Measurements from ENCODE around the gene SLC22A3. TPM values are rescaled to one million over a fixed set of nuclear protein-coding genes. Genes with fewer than 3 reads are reported as not detected.

Gene SLC22A3
- total and polyA plus RNA-seq, 8 donors, result 2.0 to 29.3 (median 7.2) TPM

DNA sequence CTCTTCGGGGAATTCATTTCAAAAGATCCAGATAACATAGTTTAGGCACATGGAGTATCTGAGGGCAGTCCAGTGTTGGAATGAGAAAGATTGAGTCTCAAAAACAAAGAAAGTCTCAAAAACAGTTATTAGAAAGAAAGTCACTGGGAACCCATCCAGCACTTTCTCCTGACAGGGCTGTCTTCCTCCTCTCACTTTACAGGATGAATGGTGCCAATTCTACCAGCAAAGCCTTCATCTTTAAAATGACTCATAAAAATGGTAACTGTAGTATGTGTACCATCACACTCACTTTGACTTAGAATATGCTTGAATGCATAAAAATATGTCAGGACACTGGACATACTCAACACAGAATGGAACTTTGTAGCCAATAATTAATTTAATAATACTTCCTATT lies 71.3 kb downstream of the SLC22A3 start:
- no peak for TF ChIP-seq EP300 (IDR thresholded peaks at IDR 0.05)
- TF ChIP-seq, protein P1, sequence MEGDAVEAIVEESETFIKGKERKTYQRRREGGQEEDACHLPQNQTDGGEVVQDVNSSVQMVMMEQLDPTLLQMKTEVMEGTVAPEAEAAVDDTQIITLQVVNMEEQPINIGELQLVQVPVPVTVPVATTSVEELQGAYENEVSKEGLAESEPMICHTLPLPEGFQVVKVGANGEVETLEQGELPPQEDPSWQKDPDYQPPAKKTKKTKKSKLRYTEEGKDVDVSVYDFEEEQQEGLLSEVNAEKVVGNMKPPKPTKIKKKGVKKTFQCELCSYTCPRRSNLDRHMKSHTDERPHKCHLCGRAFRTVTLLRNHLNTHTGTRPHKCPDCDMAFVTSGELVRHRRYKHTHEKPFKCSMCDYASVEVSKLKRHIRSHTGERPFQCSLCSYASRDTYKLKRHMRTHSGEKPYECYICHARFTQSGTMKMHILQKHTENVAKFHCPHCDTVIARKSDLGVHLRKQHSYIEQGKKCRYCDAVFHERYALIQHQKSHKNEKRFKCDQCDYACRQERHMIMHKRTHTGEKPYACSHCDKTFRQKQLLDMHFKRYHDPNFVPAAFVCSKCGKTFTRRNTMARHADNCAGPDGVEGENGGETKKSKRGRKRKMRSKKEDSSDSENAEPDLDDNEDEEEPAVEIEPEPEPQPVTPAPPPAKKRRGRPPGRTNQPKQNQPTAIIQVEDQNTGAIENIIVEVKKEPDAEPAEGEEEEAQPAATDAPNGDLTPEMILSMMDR (IDR thresholded peaks at IDR 0.05), result no peak
- no peak for TF ChIP-seq POLR2AphosphoS5 (IDR thresholded peaks at IDR 0.05)
- no peak for TF ChIP-seq POLR2A (IDR thresholded peaks at IDR 0.05)
- WGBS, 5 donors, result 69 to 81% (median 71%) methylated on average over 1 of the region's 1 CpG
- Histone ChIP-seq H3K27me3 (no peaks in the 10 kb centered on the region), H3K36me3 (no peaks in the 10 kb centered on the region), H3K4me3 (no peak overlapping the region), H3K27ac (no peak overlapping the region), H3K9me3 (no peaks in the 10 kb centered on the region), H3K4me1 (peaks cover 0 to 4% (median 0%) of the 10 kb centered on the region in 4 donors)
- intact Hi-C loops (cut with DNase I; ENCODE audit: low total_unique reads), result no loop called here
- no peak for DNase-seq

DNA sequence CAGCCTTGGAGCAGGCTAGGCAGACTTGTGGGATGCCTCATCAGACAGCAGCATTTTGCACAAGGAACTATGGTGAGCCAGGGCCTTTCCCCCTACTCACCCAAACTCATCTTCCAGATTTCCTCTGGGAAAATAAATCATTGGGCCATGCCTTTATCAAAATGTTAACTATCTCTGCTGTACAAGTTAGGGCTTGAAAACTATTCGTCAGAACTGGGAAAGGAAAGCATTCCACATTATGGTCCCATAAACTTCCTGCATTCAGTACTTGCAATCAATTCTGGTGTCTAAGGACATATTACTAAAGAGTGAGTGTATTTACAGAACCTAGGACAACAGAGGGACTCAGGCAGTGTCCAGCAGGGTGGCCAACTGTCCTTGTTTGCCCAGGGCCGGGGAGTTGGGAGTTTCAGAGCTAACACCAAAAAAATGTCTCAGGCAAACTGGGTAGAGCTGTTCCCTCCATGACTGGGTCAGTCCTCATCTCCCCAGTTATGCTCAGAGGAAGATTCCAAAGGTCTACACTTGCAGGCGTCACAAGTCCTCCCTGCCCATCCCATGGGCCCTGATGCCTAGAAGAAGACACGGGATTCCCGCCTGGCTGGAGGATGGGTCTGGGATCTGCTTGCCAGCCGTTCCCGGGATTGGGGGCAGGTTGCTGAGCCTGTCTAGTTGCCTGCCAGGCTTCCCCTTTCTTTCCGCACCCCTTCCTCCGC lies 72.2 kb downstream of the SLC22A3 start:
- intact Hi-C loops (cut with DNase I; ENCODE audit: low total_unique reads), result no loop called here
- Histone ChIP-seq H3K4me1 (peaks cover 0 to 4% (median 0%) of the 10 kb centered on the region in 4 donors), H3K4me3 (no peak overlapping the region), H3K27me3 (no peaks in the 10 kb centered on the region), H3K27ac (peak overlapping the region in 1 of 5 donors; percentile 81), H3K9me3 (no peaks in the 10 kb centered on the region), H3K36me3 (no peaks in the 10 kb centered on the region)
- DNase-seq, result no peak
- 89 to 96% (median 95%) methylated on average over 9 of the region's 9 CpGs for WGBS, 5 donors
- TF ChIP-seq, protein P1 (IDR thresholded peaks at IDR 0.05), result no peak
- TF ChIP-seq POLR2AphosphoS5 (IDR thresholded peaks at IDR 0.05) (no peak), EP300 (IDR thresholded peaks at IDR 0.05) (no peak), POLR2A (IDR thresholded peaks at IDR 0.05) (no peak)

DNA sequence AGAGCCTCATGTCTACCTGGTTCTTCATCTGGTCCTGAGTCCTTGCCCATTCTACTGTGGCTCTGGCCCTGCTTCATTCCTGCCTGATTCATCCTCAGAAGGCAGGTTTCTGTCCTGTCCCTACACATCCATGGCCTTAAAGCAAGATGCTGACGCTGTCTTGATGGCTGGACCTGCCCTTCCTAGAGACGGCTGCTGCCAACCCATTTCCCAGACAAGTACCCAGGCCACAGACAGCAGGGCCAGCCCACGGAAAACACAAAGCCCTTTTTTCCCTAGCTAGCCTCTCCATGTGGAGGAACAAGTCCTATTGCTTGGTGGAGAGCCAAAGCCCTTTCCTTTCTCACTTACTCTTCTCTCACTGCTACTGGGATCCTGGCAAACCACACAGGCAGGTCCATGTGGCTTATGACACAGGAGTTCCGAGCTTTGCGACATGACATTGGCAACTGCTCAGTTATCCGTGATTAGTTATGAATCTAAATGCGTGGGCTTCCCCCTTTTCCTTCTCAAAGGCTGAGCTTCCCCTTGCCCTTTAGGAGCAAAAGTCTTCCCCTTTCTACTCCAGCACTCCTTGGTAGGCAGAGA lies 72.9 kb downstream of the SLC22A3 start:
- peak in 1 of 2 donors; percentile 30 for DNase-seq
- WGBS, 5 donors, result 84 to 92% (median 87%) methylated on average over 7 of the region's 7 CpGs
- Histone ChIP-seq H3K9me3 (no peaks in the 10 kb centered on the region), H3K4me3 (no peak overlapping the region), H3K27me3 (no peaks in the 10 kb centered on the region), H3K4me1 (peaks cover 0 to 4% (median 0%) of the 10 kb centered on the region in 4 donors), H3K27ac (peak overlapping the region in 3 of 5 donors; percentile 18 to 81 (median 56)), H3K36me3 (no peaks in the 10 kb centered on the region)
- intact Hi-C loops (cut with DNase I; ENCODE audit: low total_unique reads), result no loop called here
- TF ChIP-seq POLR2AphosphoS5 (IDR thresholded peaks at IDR 0.05) (no peak), POLR2A (IDR thresholded peaks at IDR 0.05) (no peak), EP300 (IDR thresholded peaks at IDR 0.05) (no peak)
- TF ChIP-seq, protein P1 (IDR thresholded peaks at IDR 0.05), result no peak

DNA sequence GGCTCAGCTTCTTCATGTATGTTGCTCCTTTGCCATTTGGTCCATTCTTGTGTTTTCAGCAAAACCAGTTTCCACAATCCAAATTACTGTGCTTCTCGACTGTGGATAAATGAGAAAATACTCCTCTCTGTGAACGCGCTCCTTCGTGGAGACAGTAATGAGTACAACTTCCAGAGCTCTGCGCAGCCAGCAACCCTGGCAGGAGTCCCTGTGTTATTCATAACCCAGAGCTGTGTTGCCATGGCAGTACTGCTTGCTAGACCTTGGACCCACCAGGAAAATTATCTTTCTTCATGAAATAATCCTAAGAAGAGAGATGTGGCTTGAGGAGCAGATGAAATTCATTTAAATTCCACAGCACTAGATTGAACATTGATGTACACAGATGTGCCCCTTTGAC lies 73.7 kb downstream of the SLC22A3 start:
- Histone ChIP-seq H3K4me1 (peaks cover 0 to 4% (median 2%) of the 10 kb centered on the region in 4 donors), H3K36me3 (no peaks in the 10 kb centered on the region), H3K4me3 (no peak overlapping the region), H3K27ac (peak overlapping the region in 3 of 5 donors; percentile 18 to 81 (median 56)), H3K9me3 (no peaks in the 10 kb centered on the region), H3K27me3 (no peaks in the 10 kb centered on the region)
- intact Hi-C loops (cut with DNase I; ENCODE audit: low total_unique reads), result no loop called here
- 77 to 92% (median 90%) methylated on average over 5 of the region's 5 CpGs for WGBS, 5 donors
- TF ChIP-seq EP300 (IDR thresholded peaks at IDR 0.05), result no peak
- TF ChIP-seq POLR2AphosphoS5 (IDR thresholded peaks at IDR 0.05), result no peak
- DNase-seq, result peak in 1 of 2 donors; percentile 86

DNA sequence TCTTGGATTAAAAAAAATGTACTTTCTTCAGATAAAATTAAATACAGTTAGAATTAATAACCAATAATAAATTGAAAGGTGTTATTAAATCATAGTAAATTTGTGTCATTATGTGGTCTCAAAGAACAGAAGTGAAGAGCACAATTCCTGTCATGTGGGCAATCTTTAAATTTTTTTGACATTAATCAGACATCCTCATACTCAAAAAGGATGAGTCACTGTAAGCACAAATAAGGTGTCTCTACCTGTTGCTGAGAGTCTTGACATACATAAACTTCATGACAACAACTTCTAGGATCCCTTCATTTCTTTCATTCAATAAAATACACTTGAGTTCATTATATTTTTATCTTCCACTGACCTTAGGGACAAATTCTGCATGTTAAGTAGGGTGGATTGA lies 76.1 kb downstream of the SLC22A3 start:
- Histone ChIP-seq H3K4me1 (peaks cover 15 to 25% (median 19%) of the 10 kb centered on the region in 4 donors), H3K36me3 (no peaks in the 10 kb centered on the region), H3K27ac (no peak overlapping the region), H3K9me3 (no peaks in the 10 kb centered on the region), H3K27me3 (no peaks in the 10 kb centered on the region), H3K4me3 (no peak overlapping the region)
- DNase-seq, result no peak
- intact Hi-C loops (cut with DNase I; ENCODE audit: low total_unique reads), result no loop called here
- TF ChIP-seq POLR2A (IDR thresholded peaks at IDR 0.05) (no peak), EP300 (IDR thresholded peaks at IDR 0.05) (no peak), POLR2AphosphoS5 (IDR thresholded peaks at IDR 0.05) (no peak)
- TF ChIP-seq, protein P1 (IDR thresholded peaks at IDR 0.05), result no peak

Data from stomach (tissue), 9 donors.